Skin epidermis (tissue), 12 donors: ENCODE data around the gene UMAD1.
"Not testable (repeated sequence)": the region's sequence is repeated elsewhere in the genome, so short reads cannot be mapped to it uniquely, and the experiment has no call there.

Experiments used
- H3K27ac ChIP-seq, 21 experiments: fragments of 200-600 bp; sonication (generic) in 11 of 21; one replicate each; pipeline ENCODE4 v1.5.0; 2020; ENCODE audit warnings: mild to moderate bottlenecking in 3 of 21, inconsistent platforms in 2 of 21, moderate library complexity in 2 of 21
- H3K4me3 ChIP-seq, 7 experiments: fragments of 200-600 bp; sonication (generic) in 2 of 7; one replicate each; pipeline ENCODE4 v1.5.0; 2020; ENCODE audit warnings: inconsistent platforms in 2 of 7, mild to moderate bottlenecking in 2 of 7, moderate library complexity in 1 of 7

UMAD1 gene

DNA sequence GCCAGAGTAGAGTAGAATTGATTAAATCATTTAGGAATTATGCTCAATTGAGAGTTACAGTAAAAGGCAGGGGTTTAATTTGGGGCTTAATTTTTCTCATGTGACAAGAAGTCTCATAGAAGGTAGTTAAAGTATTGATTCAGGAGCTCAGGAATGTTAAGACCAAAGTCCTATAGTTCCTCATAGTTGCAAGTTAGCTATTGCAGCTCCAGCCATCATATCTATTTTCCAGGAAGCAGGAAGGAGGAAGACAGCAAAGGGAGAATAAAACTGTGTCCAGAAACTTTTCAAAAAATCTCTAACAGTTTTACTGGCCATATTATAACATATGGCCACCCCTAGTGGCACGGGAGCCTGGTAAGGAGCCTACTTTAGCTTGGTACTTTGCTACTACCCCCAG, 174.8 kb downstream of the UMAD1 start:
- Histone ChIP-seq H3K27ac (no peak overlapping the region), H3K4me3 (no peak overlapping the region)

DNA sequence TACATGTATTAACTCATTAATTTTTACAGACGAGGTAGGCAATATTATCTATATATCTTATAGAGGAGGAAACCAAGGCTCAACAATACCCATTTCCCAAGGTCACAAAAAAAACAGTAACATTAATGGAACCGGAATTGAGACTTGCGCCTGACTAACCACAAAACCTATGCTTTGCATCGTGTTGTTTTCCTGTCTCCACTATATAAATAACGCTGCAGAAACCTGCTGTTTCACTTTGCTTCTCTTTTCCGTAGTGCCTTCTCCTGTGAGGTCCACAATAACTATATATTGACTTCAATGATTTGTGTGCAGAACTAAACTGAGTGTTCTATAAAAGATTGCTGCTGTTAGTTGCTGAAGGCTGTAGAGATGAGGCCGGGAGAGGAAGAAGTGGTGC, 175.5 kb downstream of the UMAD1 start:
- H3K4me3 ChIP-seq: no peak overlapping the region
- peak overlapping the region in 2 of 21 experiments; percentile 31 to 45 for H3K27ac ChIP-seq

DNA sequence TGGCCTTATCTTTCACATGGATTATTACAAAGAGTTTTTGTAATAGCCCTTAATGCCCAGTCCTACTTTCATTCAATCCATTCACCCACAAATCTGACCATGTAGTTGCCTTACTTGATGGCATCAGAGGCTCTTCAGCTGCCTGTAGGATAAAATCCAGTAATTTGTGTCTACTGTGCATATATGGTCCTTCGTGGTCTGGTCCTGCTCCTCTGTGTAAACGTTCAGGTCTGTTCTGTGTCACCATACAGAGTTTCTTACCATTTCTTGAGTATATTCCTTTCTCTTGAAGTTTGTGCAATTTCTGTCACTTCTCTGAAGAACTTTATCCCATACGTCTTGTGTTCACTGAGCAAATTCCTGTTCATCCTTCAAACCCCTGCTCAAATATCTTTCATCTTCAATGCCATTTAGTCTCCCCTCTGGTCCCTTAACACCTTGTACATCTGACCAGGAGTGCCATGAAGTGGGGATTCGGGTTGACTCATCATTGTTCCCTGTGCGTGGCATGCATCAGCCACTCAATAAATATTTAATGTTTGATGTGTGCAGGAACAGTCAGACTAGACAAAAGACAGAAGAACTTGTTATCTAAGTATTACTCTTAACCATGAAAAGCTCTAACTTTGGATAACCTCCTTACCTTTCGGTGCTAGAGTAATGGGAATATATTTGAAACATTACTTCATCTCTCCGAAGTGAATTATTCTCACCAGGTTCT, 176.4 kb downstream of the UMAD1 start:
- Histone ChIP-seq H3K4me3 (no peak overlapping the region), H3K27ac (peak overlapping the region in 1 of 21 experiments; percentile 31)

DNA sequence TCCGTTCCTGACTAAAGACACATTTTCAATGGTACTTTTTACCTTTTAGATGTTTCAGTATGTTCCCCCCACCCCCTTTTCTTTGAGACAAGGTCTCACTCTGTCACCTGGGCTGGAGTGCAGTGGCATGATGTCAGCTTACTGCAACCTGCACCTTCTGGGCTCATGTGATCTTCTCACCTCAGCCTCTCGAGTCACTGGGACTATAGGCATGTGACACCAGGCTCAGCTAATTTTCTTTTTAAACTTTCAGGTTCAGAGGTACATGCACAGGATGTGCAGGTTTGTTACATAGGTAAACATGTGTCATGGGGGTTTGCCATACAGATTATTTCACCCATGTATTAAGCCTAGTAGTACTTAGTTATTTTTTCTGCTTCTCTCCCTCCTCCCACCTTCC, 177.2 kb downstream of the UMAD1 start:
- Histone ChIP-seq H3K27ac (no peak overlapping the region), H3K4me3 (no peak overlapping the region)

DNA sequence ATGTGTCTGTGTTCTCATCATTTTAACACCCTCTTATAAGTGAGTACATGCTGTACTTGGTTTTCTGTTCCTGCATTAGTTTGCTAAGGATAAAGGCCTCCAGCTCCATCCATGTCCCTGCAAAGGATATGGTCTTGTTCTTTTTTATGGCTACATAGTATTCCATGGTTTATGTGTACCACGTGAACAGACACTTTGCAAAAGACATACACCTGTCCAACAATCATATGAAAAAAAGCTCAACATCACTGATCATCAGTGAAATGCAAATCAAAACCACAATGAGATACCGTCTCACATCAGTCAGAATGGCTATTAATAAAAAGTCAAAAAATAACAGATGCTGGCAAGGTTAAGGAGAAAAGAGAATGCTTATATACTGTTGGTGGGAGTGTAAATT, 177.6 kb downstream of the UMAD1 start:
- H3K27ac ChIP-seq, H3K4me3 ChIP-seq: not testable (repeated sequence)

DNA sequence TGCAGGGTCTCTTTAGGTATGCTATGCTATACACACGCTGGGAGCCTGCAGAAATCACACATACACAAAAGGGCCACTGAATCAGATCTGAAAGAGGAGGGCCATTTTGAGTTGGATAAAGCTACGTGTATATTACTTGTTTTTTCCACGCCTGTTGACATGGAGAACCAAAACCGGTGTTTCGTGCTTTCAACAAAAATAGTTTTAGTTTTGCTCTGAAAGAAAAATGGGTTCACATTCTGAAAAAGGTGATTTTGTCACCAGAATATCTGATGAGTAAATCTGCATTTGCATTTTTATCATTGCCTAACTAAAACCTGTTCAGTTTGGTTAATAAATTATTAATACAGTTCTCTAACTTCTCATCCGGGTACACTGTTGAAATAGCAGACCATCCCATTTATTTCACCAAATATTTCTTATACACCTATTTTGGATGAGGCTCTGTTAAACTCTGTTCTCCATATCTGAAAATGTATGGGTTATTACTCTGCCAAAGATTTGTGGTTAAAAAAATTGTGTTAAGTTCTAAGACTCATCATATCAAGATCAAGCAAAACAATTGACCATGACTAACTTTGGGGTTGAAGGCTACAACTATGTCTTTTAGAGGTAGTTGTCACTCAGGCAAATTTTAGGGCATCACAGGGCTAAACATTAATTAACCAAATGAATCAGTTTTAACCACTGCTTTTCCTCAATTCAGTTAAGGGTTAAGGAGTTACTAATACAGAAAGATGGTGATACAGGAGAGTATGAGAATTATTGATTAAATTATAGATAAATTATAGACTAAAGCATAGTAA, 179.1 kb downstream of the UMAD1 start:
- Histone ChIP-seq H3K4me3 (no peak overlapping the region), H3K27ac (no peak overlapping the region)

DNA sequence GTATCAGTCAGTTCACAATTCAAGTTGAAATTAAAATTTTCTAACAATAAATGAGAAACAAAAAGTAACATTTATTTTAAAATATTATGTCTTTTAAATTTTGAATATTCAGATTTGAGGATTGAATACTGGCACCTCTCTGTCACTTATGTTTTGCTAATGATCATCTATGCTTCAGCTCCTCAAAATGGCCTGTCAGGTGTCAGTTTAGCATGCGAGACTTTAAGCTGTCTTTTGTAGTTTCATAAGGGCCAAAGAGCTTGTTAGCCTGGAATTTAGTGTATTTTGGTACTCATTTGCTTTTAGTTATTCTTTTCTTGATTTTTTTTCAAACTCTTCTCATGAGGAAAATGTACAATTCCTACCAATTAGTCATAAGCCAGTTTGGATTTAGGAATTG, 179.9 kb downstream of the UMAD1 start:
- Histone ChIP-seq H3K4me3 (no peak overlapping the region), H3K27ac (no peak overlapping the region)

DNA sequence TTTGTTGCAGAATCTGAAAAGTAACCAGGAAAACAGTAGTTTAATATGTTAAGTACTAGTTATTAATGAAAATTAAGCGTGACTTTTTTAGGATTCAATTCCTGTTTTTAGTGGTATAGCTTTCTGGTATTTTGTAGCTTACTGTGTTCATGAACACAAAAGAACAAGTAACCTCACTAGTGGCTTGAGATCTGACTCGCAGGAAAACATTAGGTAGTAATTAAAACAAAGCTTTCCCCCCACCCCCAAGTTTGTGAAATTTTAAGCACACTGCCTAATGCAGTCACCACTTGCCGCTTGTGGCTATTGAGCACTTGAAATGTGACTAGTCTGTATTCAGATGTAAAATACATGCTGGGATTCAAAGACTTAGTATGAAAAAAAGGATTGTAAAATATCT, 180.4 kb downstream of the UMAD1 start:
- Histone ChIP-seq H3K27ac (no peak overlapping the region), H3K4me3 (no peak overlapping the region)

DNA sequence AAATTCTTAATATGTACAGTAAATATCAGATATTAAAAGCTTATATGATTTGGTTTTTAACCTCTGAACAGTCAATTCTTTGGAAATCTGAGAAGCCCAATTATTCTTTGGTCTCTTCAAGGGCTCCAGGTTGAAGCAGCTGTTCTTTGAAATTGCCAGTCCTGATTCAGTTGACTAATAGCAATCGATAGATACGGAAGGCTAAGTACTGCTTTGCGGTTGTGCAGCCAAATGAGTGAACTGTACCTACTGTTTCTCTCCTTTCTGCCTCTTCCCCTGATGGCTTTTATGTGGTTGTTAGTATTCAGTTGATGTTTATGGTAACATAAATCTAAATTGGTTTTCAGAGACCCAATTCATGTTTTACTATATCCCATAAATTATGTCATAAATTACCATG, 181.0 kb downstream of the UMAD1 start:
- H3K27ac ChIP-seq: no peak overlapping the region
- no peak overlapping the region for H3K4me3 ChIP-seq

DNA sequence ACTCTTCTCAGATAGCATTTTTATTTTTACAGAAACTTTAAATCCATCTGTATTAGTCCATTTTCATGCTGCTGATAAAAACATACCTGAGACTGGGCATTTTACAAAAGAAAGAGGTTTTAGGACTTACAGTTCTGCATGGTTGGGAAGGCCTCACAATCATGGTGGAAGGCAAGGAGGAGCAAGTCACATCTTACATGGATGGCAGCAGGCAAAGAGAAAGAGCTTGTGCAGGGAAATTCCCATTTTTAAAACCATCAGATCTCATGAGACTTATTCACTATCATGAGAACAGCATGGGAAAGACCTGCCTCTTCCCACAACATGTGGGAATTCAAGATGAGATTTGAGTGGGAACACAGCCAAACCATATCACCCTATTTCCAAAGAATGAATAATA, 184.7 kb downstream of the UMAD1 start:
- H3K4me3 ChIP-seq, H3K27ac ChIP-seq: not testable (repeated sequence)

DNA sequence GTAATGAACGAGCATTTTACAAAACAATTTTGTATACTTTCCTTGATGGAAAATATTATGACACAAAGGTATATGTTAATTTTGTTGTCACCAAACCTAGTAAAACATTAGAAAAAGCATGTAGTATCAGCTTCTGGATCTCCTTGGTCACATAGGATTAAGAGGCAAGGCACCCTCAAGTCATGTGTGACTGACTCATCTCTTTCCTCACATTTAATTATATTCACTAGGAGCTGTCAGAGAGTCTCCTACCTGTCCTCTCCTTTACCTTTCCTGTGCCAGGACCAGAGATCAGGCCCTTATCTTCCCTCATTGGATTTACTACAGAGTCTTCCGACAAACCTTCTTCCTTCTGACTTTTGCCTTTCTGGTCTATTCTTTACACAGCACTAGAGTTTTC, 189.1 kb downstream of the UMAD1 start:
- Histone ChIP-seq H3K4me3 (no peak overlapping the region), H3K27ac (no peak overlapping the region)

DNA sequence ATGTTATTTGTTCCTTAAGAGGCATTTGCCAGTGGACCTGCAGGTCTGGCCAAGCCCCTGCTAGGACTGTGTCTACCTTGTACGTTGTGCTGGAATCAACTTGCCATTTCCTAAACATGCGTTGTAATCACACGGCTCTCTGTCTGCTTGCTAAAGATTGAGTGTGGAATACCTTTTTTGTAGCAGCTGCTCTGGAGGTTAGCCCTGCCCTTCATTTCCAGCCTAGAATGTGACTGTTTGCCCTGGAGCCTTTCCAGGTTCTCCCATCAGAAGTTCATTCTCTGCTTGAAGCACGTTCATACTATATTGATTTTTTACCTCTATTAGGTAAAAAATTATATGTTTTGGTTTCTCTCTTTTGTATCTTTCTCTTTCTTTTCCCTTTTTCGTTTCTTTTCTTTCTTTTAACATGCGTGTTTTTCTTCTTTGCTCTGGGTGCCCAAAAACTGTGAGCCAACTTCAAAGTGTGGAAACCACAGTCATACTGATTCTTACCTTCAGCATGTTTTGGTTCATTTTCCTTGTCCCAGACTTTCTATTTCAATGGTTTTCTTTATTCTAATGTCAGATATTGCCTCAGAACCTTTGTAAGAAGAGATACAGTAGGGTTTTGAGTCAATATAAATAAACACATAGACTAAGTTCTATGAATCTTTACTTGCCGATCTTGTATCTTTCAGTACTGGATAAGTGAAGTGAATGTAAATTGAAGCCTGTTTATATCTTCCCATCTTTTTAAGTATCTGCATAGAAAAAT, 189.7 kb downstream of the UMAD1 start:
- no peak overlapping the region for H3K27ac ChIP-seq
- H3K4me3 ChIP-seq: no peak overlapping the region

DNA sequence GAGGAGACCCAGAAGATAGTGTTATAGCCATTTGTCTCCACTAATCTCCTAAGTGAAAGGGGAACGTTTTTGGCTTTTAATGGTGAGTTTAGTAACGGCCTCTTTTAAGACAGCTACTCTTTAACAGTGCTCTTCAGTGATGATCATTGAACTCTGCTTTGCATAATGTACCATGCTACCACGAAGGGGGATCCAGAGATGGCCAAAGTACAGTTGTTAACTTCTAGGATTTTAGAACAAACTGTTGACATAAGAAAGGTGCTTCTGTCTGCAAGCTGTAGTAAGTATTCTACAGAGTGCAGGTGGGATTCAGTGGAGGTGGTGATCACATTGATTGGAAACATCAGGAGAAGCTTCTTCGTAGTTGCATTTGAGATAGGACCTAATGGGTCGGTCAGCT, 192.0 kb downstream of the UMAD1 start:
- H3K27ac ChIP-seq: no peak overlapping the region
- H3K4me3 ChIP-seq: no peak overlapping the region

DNA sequence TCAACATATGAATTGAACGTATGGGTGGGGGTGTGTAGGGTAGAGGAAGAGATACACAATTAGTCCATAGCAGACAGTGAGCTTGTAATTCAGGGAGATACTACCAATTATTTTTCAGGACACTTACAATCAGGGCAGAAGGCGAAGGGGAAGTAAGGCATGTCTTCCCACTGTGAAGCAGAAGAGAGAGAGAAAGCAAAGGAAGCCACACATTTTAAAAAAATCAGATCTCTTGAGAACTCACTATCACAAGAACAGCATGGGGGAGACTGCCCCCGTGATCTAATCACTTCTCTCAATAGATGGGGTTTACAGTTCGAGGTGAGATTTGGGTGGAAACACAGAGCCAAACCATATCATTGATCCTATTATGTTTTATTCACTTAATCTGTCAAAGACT, 194.2 kb downstream of the UMAD1 start:
- Histone ChIP-seq H3K4me3 (no peak overlapping the region), H3K27ac (no peak overlapping the region)

DNA sequence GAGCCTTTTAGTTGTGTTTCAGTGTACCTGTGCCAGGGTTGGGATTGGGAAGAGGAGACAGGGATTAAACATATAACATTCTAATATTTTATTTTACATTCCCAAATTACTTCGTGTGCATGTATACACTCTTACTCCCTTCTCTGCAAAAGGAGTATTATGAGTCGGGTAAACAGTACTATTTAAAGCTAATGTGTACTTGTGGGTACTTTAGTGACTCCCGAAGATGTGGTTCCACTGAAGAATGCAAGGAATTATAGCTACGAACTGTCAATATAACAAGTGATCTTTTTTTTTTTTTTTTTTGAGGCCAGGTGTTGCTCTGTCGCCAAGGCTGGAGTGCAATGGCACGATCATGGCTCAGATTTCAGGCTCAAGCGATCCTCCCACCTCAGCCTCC, 200.5 kb downstream of the UMAD1 start:
- no peak overlapping the region for H3K4me3 ChIP-seq
- H3K27ac ChIP-seq: no peak overlapping the region

DNA sequence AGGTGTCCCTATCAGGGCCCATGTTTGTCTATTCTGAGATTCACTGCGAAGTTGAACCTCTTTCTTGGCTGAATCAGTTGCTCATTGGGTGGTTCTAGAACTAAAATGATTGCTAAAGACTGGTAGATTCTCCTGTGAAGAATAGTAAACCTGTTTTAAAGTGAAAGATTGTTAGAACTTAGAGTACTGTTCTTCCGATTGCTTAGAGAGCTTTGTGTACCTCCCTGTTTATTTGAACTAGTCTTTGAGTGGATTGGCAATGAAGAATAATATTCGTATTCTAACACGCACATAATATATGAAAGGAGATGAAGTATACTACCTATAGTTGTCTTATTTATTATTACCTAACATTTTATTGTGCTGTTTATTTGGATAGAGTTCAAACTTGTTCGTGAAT, 202.7 kb downstream of the UMAD1 start:
- no peak overlapping the region for H3K27ac ChIP-seq
- H3K4me3 ChIP-seq: no peak overlapping the region

DNA sequence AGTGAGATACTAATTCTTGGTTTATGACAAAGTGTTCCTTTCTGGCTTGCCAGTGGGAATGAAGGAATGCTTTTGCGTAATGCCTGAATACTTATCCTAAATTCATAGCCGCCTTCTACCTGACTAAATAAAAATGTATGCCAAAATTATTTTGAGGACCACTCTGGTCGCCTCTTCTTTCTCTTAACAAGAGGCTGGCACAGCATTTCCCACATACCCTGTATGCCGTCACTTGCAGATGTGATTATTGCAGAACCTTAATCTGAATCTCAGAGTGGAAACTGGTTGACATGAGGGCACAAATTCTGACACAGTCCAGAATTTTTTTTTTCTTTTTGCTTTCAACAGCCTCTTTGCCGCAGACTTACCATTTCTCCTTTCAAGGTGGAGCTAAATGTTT, 203.4 kb downstream of the UMAD1 start:
- Histone ChIP-seq H3K4me3 (no peak overlapping the region), H3K27ac (no peak overlapping the region)

DNA sequence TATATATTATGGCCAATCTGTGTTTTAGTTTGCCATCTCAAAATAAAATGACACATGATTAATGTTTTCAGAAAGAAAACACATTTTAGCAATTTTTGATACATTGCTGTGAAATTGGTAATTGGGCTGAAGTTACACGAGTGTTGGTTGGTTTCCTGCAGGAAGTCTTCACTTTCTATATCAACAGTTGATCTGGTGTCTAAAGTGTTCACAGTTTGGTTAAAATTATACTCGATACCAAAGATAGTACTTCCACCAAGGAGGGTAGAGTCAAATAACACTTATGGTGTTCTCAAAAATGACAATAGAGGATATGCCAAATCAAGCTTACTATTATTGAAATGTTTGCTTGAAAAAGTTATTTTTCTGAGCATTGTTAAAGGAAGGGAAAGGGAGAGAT, 207.7 kb downstream of the UMAD1 start:
- Histone ChIP-seq H3K27ac (no peak overlapping the region), H3K4me3 (no peak overlapping the region)

DNA sequence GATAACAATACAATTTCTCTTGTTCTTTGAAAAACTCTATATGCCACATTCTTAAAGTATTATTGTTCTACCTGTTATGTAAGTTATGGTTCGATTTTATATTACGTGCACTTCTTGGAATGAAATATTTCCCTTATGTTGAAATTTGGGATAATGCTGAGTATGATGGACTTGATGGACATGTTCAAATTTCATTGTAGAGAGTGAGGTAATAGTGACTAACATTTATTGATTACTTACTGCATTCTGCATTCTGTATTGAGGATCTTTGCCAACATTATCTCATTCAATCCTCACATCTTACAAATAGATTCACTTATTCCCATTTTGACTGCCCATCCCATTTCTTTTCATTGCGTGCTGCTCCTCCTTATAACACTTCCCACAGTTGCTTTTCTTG, 208.3 kb downstream of the UMAD1 start:
- no peak overlapping the region for H3K4me3 ChIP-seq
- H3K27ac ChIP-seq: no peak overlapping the region

DNA sequence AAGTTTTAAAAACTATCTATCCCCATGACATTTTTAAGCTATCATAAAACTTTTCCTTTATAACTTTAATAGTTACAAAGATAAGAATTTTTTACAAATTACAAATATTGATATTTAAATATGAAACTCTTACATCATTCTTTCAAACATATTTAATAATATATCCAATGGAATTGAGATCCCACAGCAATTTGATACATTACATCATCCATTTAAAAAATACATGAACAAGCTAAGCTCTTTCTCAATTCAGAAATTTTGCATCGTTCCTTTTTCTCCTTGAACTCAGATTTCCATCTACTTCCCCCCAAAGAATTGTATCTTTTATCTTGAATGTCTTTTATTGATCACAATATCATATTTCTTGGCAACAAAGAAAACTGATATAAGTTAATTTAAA, 209.6 kb downstream of the UMAD1 start:
- H3K4me3 ChIP-seq: no peak overlapping the region
- no peak overlapping the region for H3K27ac ChIP-seq

DNA sequence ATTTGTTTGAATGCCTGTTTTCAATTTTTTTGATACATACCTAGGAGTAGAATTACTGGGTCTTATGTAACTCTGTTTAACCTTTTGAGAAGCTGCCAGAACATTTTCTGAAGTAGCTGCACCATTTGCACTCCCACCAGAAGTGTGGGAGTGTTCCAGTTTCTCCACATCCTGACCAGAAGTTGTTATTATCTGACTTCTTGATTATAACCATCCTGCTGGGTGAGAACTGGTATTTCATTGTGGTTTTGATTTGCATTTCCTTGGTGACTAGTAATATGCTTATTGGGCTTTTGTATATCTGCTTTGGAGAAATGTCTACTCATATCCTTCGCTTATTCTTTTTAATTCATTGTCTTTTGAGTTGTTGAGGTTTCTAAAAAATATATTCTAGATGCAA, 210.8 kb downstream of the UMAD1 start:
- H3K4me3 ChIP-seq: no peak overlapping the region
- H3K27ac ChIP-seq: no peak overlapping the region
